ENCODE results near the gene C4orf46.

- TF ChIP-seq, protein P1, sequence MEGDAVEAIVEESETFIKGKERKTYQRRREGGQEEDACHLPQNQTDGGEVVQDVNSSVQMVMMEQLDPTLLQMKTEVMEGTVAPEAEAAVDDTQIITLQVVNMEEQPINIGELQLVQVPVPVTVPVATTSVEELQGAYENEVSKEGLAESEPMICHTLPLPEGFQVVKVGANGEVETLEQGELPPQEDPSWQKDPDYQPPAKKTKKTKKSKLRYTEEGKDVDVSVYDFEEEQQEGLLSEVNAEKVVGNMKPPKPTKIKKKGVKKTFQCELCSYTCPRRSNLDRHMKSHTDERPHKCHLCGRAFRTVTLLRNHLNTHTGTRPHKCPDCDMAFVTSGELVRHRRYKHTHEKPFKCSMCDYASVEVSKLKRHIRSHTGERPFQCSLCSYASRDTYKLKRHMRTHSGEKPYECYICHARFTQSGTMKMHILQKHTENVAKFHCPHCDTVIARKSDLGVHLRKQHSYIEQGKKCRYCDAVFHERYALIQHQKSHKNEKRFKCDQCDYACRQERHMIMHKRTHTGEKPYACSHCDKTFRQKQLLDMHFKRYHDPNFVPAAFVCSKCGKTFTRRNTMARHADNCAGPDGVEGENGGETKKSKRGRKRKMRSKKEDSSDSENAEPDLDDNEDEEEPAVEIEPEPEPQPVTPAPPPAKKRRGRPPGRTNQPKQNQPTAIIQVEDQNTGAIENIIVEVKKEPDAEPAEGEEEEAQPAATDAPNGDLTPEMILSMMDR (conservative IDR thresholded peaks at IDR 0.05; ENCODE audit: low read depth in 2 of 2), result no peak
- TF ChIP-seq REST (IDR thresholded peaks at IDR 0.05; ENCODE audit: unreplicated experiment) (no peak), JUNB (IDR thresholded peaks at IDR 0.05; ENCODE audit: unreplicated experiment) (no peak), POLR2AphosphoS5 (IDR thresholded peaks at IDR 0.05; ENCODE audit: low read depth) (no peak), STAT1 (IDR thresholded peaks at IDR 0.05; ENCODE audit: unreplicated experiment) (no peak), EZH2phosphoT487 (IDR thresholded peaks at IDR 0.05; ENCODE audit: unreplicated experiment) (no peak), EZH2 (IDR thresholded peaks at IDR 0.05; ENCODE audit: low read depth, unreplicated experiment) (no peak), ZNF331 (CRISPR knock-in tag; IDR thresholded peaks at IDR 0.05; ENCODE audit: low read depth) (no peak), CREB1 (CRISPR knock-in tag; IDR thresholded peaks at IDR 0.05; ENCODE audit: low read depth) (no peak), NANOG (IDR thresholded peaks at IDR 0.05; ENCODE audit: borderline replicate concordance) (no peak), ZNF114 (CRISPR knock-in tag; IDR thresholded peaks at IDR 0.05) (no peak)
Observed at GRCh38 chr4:158617956-158618355, 53.7 kb downstream of the C4orf46 start.

All from GM23338 (cell line).